NB4 (cell line): ENCODE measurements around the gene SLC22A2.

Experiments used
- CTCF ChIP-seq: IDR thresholded peaks from one replicate; pipeline ENCODE4 v1.5.1; 2012; ENCODE audit warnings: low read depth, low read length
- MAX ChIP-seq: IDR thresholded peaks from 2 replicates; pipeline ENCODE4 v1.6.1; 2011; ENCODE audit warnings: low read depth, low read length
- MYC ChIP-seq: IDR thresholded peaks from 2 replicates; pipeline ENCODE4 v1.6.1; 2011; ENCODE audit warnings: low read depth, low read length
- POLR2A ChIP-seq: IDR thresholded peaks from 2 replicates; pipeline ENCODE4 v1.6.1; 2011; ENCODE audit warnings: mild to moderate bottlenecking; ENCODE audit not compliant: insufficient read length; ENCODE audit errors: extremely low read depth

- no peak for TF ChIP-seq CTCF
- no peak for TF ChIP-seq MAX
- TF ChIP-seq POLR2A = no peak
- no peak for TF ChIP-seq MYC
Observed at GRCh38 chr6:160192840-160193239, 65.8 kb downstream of the SLC22A2 start.
